Kidney (tissue), 14 donors: ENCODE data around the gene ITGAL. TPM values are rescaled to one million over a fixed set of nuclear protein-coding genes. Genes with fewer than 3 reads are reported as not detected.

ENCODE experiments used
- DNase-seq, 5 donors: peaks; one replicate each; pipeline ENCODE4 v3.0.0-alpha.2; 2013 to 2020
- FAIRE-seq: peaks from 2 replicates; lab custom pipeline; 2012; peaks lifted over from hg19 to GRCh38; lab: Jason Lieb, UNC
- H3K27ac ChIP-seq, 2 donors: one replicate each; pipeline ENCODE4 v1.7.0; 2013; ENCODE audit warnings: low read depth in 2 of 2, low read length in 2 of 2, inconsistent platforms in 1 of 2
- H3K27me3 ChIP-seq: one replicate; pipeline ENCODE4 v1.7.1; 2013; ENCODE audit warnings: low read length, inconsistent platforms; ENCODE audit not compliant: control insufficient read depth, insufficient read depth
- H3K36me3 ChIP-seq, 3 donors: one replicate each; pipeline versions ENCODE4 v1.7.0 to v1.7.1; 2013; ENCODE audit warnings: low read length in 3 of 3, control low read depth in 1 of 3, inconsistent platforms in 1 of 3; ENCODE audit not compliant: insufficient read depth in 3 of 3, control insufficient read depth in 2 of 3
- H3K4me1 ChIP-seq, 3 donors: one replicate each; pipeline versions ENCODE4 v1.7.0 to v1.7.1; 2013; ENCODE audit warnings: low read length in 3 of 3, inconsistent platforms in 1 of 3, low read depth in 1 of 3; ENCODE audit not compliant: control insufficient read depth in 2 of 3, insufficient read depth in 2 of 3
- H3K4me3 ChIP-seq, 3 donors: one replicate each; pipeline versions ENCODE4 v1.7.0 to v1.8.1; 2013; ENCODE audit warnings: low read length in 3 of 3, control low read depth in 1 of 3, inconsistent platforms in 1 of 3
- H3K9ac ChIP-seq, 3 donors: one replicate each; pipeline versions ENCODE4 v1.7.0 to v1.7.1; 2013; ENCODE audit warnings: low read length in 3 of 3, control low read depth in 1 of 3, inconsistent platforms in 1 of 3
- H3K9me3 ChIP-seq, 3 donors: one replicate each; pipeline versions ENCODE4 v1.7.0 to v1.7.1; 2013; ENCODE audit warnings: low read length in 3 of 3, control low read depth in 1 of 3, inconsistent platforms in 1 of 3; ENCODE audit not compliant: control insufficient read depth in 2 of 3, insufficient read depth in 1 of 3
- intact Hi-C: fragments of 100-400 bp; cut with DNase I; formaldehyde crosslinking; loops from one replicate; pipeline ENCODE4 v1.11.1; 2022
- polyA plus RNA-seq: library from polyadenylated mRNA; stranded (reverse); fragments of 350-450 nt; fragmentation: Illumina TruSeq; extraction: RNeasy Lipid Tissue Mini Kit (QIAGEN cat#74804); gene quantifications from one replicate; pipeline ENCODE4 v1.2.3, GENCODE V29; 2014; ENCODE audit warnings: low read depth, low replicate concordance; ENCODE audit not compliant: insufficient read depth
- total RNA-seq: library from RNA; stranded (reverse); fragmentation: NEBNext Ultra II Directional; extraction: Animal tissue kit (Norgen Biotek cat#: 25700); gene quantifications from one replicate; pipeline ENCODE4 v1.2.1, GENCODE V29; 2021
- TF ChIP-seq, protein P1 (sequence below): IDR thresholded peaks from 3 replicates; pipeline ENCODE4 v1.5.1; 2012; ENCODE audit warnings: mild to moderate bottlenecking, moderate library complexity, borderline replicate concordance; ENCODE audit not compliant: insufficient read depth; ENCODE audit errors: extremely low read depth
- donor health status: control.
- donor health status: control.
- donor health status: control.
- donor health status: control.
- donor health status: control.
- donor health status: DM: yes; HTN: yes; CAD: no.
- donor health status: Normal renal cell carcinoma (clear cell type).

The ITGAL gene
- total and polyA plus RNA-seq, 2 donors from 2014 or later: 0.56 to 19.6 TPM

DNA sequence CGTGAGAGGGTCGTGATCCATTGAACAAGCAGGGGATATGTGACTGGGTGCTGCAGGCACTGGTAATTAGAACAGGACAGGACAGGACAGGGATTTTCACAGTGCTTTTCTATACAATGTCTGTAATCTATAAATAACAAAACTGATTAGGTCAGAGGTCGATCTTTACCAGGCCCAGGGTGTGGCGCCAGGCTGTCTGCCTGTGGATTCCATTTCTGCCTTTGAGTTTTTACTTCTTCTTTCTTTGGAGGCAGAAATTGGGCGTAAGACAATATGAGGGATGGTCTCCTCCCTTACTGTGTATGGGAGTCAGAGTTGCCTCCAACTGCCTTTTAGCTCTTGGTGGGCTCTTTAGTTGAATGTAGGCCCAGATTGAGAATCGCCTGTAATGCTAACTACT, 87.1 kb downstream of the ITGAL start:
- DNase-seq (no peak), FAIRE-seq (no peak)
- Histone ChIP-seq H3K27me3 (no peaks in the 10 kb centered on the region), H3K4me1 (peaks cover 0 to 2% (median 0%) of the 10 kb centered on the region in 3 donors), H3K36me3 (no peaks in the 10 kb centered on the region), H3K9ac (no peak overlapping the region), H3K9me3 (no peaks in the 10 kb centered on the region), H3K27ac (no peak overlapping the region), H3K4me3 (no peak overlapping the region)
- TF ChIP-seq, protein P1, sequence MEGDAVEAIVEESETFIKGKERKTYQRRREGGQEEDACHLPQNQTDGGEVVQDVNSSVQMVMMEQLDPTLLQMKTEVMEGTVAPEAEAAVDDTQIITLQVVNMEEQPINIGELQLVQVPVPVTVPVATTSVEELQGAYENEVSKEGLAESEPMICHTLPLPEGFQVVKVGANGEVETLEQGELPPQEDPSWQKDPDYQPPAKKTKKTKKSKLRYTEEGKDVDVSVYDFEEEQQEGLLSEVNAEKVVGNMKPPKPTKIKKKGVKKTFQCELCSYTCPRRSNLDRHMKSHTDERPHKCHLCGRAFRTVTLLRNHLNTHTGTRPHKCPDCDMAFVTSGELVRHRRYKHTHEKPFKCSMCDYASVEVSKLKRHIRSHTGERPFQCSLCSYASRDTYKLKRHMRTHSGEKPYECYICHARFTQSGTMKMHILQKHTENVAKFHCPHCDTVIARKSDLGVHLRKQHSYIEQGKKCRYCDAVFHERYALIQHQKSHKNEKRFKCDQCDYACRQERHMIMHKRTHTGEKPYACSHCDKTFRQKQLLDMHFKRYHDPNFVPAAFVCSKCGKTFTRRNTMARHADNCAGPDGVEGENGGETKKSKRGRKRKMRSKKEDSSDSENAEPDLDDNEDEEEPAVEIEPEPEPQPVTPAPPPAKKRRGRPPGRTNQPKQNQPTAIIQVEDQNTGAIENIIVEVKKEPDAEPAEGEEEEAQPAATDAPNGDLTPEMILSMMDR: no peak
- intact Hi-C loops: no loop called here

DNA sequence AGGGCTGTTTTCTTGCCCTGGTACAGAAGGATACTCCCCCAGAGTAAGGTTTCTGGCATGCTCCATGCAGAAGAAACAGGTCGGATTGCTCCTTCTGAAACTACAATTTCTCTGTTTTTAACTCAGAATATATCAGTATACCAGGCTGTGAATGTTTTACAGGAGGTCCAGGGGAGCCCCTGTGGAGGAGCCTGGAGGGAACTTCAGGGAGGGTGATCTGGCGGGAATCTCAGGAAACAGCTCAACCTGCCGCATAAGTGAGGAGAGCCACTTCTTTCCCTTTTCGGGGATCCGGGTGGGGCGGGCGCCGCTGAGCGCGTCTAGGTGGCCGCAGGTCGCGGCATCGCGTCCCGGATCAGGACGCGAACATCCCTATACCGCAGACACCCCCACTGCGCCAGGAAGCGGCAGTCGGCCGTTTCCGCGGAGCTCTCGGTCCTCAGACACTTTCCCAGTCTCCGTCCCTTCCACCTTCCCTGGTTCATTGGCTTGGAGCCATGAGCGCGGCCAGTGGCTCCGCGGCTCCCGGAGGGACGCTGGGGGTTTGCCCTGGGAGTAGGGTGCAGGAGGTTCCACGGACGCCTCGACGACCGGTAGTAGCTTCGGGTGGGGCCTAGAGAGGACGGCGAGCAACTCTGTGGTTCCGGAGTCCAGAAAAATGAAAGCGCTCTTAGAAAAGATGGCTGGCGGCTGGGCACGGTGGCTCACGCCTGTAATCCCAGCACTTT, 88.7 kb downstream of the ITGAL start:
- H3K27me3 ChIP-seq: no peaks in the 10 kb centered on the region
- no peaks in the 10 kb centered on the region for H3K9me3 ChIP-seq
- peak overlapping the region; percentile 6 to 22 for H3K27ac ChIP-seq
- peaks cover 0 to 2% (median 0%) of the 10 kb centered on the region in 3 donors for H3K4me1 ChIP-seq
- H3K9ac ChIP-seq: peak overlapping the region in 2 of 3 donors; percentile 58 to 80
- H3K36me3 ChIP-seq: no peaks in the 10 kb centered on the region
- FAIRE-seq: no peak
- intact Hi-C loops: no loop called here
- peak overlapping the region in 2 of 3 donors; percentile 31 to 71 for H3K4me3 ChIP-seq
- TF ChIP-seq, protein P1: no peak
- DNase-seq: peak in 4 of 5 donors; percentile 49 to 82 (median 62)

GRCh38 chr16:30562021-30562420, 89.5 kb downstream of the ITGAL start:
- Histone ChIP-seq H3K9me3 (no peaks in the 10 kb centered on the region), H3K27me3 (no peaks in the 10 kb centered on the region), H3K36me3 (no peaks in the 10 kb centered on the region), H3K4me1 (peaks cover 0 to 2% (median 0%) of the 10 kb centered on the region in 3 donors), H3K9ac (no peak overlapping the region), H3K4me3 (no peak overlapping the region), H3K27ac (no peak overlapping the region)
- DNase-seq: no peak
- TF ChIP-seq, protein P1: no peak
- intact Hi-C loops: no loop called here
- no peak for FAIRE-seq

DNA sequence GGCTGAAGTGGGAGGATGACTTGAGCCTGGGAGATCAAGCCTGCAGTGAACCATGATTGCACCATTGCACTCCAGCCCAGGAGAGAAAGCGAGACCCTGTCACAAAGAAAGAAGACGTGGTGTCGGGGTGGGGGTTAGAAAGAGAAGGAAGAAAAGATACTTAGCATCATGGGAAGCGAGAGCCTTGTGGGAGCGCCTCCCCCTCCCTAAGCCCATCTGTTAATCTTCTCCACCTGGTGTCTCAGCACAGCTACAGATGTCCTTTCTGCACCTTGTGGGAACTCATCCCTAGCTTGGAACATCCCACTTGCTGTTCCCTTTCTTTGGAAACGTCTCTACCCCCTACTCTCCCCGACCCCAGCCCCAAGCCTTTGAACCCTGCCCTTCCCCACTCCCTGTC, 93.0 kb downstream of the ITGAL start:
- H3K27ac ChIP-seq: no peak overlapping the region
- H3K4me1 ChIP-seq: peaks cover 0 to 9% (median 2%) of the 10 kb centered on the region in 3 donors
- DNase-seq (no peak), FAIRE-seq (no peak)
- H3K9ac ChIP-seq: no peak overlapping the region
- no peak overlapping the region for H3K4me3 ChIP-seq
- TF ChIP-seq, protein P1: no peak
- intact Hi-C loops: no loop called here
- H3K36me3 ChIP-seq: no peaks in the 10 kb centered on the region
- no peaks in the 10 kb centered on the region for H3K27me3 ChIP-seq
- no peaks in the 10 kb centered on the region for H3K9me3 ChIP-seq
